IPS-15b (cell line): ENCODE results near the gene KLHL22.
"Not testable (repeated sequence)": the region's sequence is repeated elsewhere in the genome, so short reads cannot be mapped to it uniquely, and the experiment has no call there.

ENCODE experiments used
- H3K27me3 ChIP-seq: one replicate; pipeline ENCODE4 v1.6.1; 2013; ENCODE audit warnings: low read length; ENCODE audit not compliant: control insufficient read depth, insufficient read depth
- H3K36me3 ChIP-seq: one replicate; pipeline ENCODE4 v1.6.1; 2013; ENCODE audit warnings: low read length; ENCODE audit not compliant: control insufficient read depth, insufficient read depth
- H3K4me1 ChIP-seq: one replicate; pipeline ENCODE4 v1.6.1; 2013; ENCODE audit warnings: mild to moderate bottlenecking, low read length; ENCODE audit not compliant: control insufficient read depth, insufficient read depth
- H3K4me3 ChIP-seq: one replicate; pipeline ENCODE4 v1.5.1; 2013; ENCODE audit warnings: low read depth, low read length
- H3K9ac ChIP-seq: one replicate; pipeline ENCODE4 v1.6.1; 2013; ENCODE audit warnings: low read depth, mild to moderate bottlenecking, low read length
- H3K9me3 ChIP-seq: one replicate; pipeline ENCODE4 v1.6.1; 2013; ENCODE audit warnings: mild to moderate bottlenecking, low read length; ENCODE audit not compliant: control insufficient read depth, insufficient read depth

Gene KLHL22

DNA sequence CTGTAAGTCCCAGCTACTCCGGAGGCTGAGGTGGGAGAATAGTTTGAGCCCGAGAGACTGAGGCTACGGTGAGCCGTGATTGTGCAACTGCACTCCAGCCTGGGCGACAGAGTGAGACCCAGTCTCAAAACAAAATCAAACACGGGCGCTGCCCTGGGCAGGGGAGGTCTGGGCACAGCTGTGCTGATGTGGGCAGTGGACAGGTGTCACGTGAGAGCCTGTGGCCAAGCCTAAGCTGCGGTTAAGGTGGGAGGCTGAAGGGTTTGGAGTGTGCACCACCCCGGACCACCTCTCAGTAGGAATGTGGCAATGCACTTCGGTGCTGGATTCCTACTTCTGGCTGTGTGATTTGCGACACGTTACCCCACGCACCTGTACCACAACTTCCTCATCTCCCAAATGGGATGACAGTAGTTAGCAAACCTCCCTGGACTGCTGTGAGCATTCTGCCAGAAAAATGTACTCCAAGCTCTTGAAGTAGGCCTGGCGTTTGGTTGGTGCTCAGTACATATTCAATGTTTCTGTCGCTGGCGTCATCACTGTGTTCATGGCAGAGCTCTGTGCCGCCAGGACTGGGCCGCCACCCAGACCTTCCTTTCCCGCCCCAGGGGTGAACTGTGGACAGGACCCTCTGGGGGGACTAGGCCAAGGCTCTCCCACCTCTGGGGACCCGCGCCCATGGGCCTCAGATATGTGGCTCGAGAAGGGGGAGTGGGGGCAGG, 102.5 kb downstream of the KLHL22 start:
- peak overlapping the region; percentile 89 for H3K4me3 ChIP-seq
- H3K9ac ChIP-seq = no peak overlapping the region
- no peaks in the 10 kb centered on the region for H3K9me3 ChIP-seq
- H3K27me3 ChIP-seq = peaks cover 4% of the 10 kb centered on the region
- H3K4me1 ChIP-seq = peaks cover 3% of the 10 kb centered on the region
- no peaks in the 10 kb centered on the region for H3K36me3 ChIP-seq

DNA sequence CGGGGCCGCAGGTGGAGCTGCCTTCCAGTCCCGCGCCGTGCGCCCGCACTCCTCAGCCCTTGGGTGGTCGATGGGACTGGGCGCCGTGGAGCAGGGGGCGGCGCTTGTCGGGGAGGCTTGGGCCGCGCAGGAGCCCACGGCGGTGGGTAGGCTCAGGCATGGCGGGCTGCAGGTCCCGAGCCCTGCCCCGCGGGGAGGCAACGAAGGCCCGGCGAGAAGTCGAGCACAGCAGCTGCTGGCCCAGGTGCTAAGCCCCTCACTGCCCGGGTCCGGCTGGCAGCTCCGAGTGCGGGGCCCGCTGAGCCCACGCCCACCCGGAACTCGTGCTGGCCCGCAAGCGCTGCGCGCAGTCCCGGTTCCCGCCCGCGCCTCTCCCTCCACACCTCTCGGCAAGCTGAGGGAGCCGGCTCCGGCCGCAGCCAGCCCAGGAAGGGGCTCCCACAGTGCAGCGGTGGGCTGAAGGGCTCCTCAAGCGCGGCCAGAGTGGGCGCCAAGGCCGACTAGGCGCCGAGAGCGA, 103.2 kb downstream of the KLHL22 start:
- not testable (repeated sequence) for H3K9ac ChIP-seq, H3K27me3 ChIP-seq, H3K4me3 ChIP-seq, H3K9me3 ChIP-seq, H3K36me3 ChIP-seq, H3K4me1 ChIP-seq
